ENCODE results near the gene OTUD3. TPM values are rescaled to one million over a fixed set of nuclear protein-coding genes. Genes with fewer than 3 reads are reported as not detected.

Gene OTUD3
- total and polyA plus RNA-seq, 2 of the 13 experiments (the other 11 are each of a cell fraction or from before 2014, with no cell fraction given) = 5.2 to 7.5 TPM

DNA sequence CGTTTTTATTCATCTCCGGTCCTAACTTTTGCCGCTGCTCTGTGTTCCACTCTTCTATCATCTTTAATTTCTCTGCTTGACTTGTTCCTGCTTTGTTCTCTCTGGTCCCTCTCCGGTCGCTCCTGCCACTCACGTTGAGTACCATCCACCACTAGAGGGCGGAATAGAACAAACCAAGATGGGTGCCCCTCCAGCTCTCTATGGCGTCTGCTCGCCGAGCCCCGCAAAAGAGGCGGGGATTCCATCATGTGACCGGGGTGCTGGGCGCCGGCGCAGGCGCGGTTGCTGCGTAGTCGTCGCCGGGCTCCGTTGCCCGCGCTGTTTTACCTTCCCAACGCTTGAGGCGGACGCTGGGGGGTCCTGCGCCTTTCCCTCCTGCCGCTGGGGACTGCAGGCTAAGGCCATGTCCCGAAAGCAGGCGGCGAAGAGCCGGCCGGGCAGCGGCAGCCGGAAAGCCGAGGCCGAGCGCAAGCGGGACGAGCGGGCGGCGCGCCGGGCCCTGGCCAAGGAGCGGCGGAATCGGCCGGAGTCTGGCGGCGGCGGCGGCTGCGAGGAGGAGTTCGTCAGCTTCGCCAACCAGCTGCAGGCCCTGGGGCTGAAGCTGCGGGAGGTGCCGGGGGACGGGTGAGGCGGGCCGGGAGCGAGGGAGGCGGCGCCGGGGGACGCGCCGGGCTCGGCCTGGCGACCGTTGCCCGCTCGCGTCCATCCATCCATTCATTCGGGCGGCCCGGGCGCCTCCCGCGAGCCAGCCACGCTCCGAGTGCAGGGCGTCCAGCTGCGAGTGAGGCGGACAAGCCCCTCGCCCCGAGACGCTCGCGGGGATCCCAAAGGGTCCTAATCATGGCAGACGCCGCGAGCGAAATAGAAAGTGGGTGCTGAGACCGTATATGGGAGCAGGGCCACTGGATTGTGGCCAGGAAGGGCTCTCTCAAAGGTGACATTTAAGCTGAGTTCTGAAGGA is at the start of gene OTUD3 (continued):
- TF ChIP-seq, protein P1, sequence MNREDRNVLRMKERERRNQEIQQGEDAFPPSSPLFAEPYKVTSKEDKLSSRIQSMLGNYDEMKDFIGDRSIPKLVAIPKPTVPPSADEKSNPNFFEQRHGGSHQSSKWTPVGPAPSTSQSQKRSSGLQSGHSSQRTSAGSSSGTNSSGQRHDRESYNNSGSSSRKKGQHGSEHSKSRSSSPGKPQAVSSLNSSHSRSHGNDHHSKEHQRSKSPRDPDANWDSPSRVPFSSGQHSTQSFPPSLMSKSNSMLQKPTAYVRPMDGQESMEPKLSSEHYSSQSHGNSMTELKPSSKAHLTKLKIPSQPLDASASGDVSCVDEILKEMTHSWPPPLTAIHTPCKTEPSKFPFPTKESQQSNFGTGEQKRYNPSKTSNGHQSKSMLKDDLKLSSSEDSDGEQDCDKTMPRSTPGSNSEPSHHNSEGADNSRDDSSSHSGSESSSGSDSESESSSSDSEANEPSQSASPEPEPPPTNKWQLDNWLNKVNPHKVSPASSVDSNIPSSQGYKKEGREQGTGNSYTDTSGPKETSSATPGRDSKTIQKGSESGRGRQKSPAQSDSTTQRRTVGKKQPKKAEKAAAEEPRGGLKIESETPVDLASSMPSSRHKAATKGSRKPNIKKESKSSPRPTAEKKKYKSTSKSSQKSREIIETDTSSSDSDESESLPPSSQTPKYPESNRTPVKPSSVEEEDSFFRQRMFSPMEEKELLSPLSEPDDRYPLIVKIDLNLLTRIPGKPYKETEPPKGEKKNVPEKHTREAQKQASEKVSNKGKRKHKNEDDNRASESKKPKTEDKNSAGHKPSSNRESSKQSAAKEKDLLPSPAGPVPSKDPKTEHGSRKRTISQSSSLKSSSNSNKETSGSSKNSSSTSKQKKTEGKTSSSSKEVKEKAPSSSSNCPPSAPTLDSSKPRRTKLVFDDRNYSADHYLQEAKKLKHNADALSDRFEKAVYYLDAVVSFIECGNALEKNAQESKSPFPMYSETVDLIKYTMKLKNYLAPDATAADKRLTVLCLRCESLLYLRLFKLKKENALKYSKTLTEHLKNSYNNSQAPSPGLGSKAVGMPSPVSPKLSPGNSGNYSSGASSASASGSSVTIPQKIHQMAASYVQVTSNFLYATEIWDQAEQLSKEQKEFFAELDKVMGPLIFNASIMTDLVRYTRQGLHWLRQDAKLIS (CRISPR knock-in tag; IDR thresholded peaks at IDR 0.05) = no peak
- TF ChIP-seq MEIS1 (CRISPR knock-in tag; IDR thresholded peaks at IDR 0.05; ENCODE audit: borderline replicate concordance) (peak; percentile 74; the same call in 1 of the 2 replicates), KAT2B (IDR thresholded peaks at IDR 0.05; ENCODE audit: borderline replicate concordance, low read depth, low read length) (no peak), ZNF761 (CRISPR knock-in tag; conservative IDR thresholded peaks at IDR 0.05) (peak; percentile 59; the same call in 1 of the 2 replicates), ZFY (CRISPR knock-in tag; IDR thresholded peaks at IDR 0.05) (peak; percentile 96), ZNF891 (CRISPR knock-in tag; IDR thresholded peaks at IDR 0.05) (peak; percentile 86), ZNF629 (CRISPR knock-in tag; conservative IDR thresholded peaks at IDR 0.05) (peak; percentile 25; the same call in 1 of the 2 replicates), ZNF12 (CRISPR knock-in tag; IDR thresholded peaks at IDR 0.05) (no peak), ZNF264 (CRISPR knock-in tag; IDR thresholded peaks at IDR 0.05) (peak; percentile 12; the same call in 1 of the 2 replicates), ZNF232 (CRISPR knock-in tag; IDR thresholded peaks at IDR 0.05; ENCODE audit: borderline replicate concordance) (no peak; the same call in 1 of the 2 replicates), SRF (IDR thresholded peaks at IDR 0.05; ENCODE audit: low read depth, low read length) (no peak), ISX (CRISPR knock-in tag; conservative IDR thresholded peaks at IDR 0.05) (no peak)
- TF ChIP-seq, protein P2, sequence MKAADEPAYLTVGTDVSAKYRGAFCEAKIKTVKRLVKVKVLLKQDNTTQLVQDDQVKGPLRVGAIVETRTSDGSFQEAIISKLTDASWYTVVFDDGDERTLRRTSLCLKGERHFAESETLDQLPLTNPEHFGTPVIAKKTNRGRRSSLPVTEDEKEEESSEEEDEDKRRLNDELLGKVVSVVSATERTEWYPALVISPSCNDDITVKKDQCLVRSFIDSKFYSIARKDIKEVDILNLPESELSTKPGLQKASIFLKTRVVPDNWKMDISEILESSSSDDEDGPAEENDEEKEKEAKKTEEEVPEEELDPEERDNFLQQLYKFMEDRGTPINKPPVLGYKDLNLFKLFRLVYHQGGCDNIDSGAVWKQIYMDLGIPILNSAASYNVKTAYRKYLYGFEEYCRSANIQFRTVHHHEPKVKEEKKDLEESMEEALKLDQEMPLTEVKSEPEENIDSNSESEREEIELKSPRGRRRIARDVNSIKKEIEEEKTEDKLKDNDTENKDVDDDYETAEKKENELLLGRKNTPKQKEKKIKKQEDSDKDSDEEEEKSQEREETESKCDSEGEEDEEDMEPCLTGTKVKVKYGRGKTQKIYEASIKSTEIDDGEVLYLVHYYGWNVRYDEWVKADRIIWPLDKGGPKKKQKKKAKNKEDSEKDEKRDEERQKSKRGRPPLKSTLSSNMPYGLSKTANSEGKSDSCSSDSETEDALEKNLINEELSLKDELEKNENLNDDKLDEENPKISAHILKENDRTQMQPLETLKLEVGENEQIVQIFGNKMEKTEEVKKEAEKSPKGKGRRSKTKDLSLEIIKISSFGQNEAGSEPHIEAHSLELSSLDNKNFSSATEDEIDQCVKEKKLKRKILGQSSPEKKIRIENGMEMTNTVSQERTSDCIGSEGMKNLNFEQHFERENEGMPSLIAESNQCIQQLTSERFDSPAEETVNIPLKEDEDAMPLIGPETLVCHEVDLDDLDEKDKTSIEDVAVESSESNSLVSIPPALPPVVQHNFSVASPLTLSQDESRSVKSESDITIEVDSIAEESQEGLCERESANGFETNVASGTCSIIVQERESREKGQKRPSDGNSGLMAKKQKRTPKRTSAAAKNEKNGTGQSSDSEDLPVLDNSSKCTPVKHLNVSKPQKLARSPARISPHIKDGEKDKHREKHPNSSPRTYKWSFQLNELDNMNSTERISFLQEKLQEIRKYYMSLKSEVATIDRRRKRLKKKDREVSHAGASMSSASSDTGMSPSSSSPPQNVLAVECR (CRISPR knock-in tag; IDR thresholded peaks at IDR 0.05; ENCODE audit: borderline replicate concordance) = peak; percentile 82
- TF ChIP-seq, protein P3, sequence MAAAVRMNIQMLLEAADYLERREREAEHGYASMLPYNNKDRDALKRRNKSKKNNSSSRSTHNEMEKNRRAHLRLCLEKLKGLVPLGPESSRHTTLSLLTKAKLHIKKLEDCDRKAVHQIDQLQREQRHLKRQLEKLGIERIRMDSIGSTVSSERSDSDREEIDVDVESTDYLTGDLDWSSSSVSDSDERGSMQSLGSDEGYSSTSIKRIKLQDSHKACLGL (CRISPR knock-in tag; IDR thresholded peaks at IDR 0.05) = peak; percentile 88
- TF ChIP-seq, protein P4, sequence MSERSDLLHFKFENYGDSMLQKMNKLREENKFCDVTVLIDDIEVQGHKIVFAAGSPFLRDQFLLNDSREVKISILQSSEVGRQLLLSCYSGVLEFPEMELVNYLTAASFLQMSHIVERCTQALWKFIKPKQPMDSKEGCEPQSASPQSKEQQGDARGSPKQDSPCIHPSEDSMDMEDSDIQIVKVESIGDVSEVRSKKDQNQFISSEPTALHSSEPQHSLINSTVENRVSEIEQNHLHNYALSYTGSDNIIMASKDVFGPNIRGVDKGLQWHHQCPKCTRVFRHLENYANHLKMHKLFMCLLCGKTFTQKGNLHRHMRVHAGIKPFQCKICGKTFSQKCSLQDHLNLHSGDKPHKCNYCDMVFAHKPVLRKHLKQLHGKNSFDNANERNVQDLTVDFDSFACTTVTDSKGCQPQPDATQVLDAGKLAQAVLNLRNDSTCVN (CRISPR knock-in tag; IDR thresholded peaks at IDR 0.05; ENCODE audit: borderline replicate concordance) = 0 out of 2 replicates have a peak, but pooled peaks have one; percentile 41
- TF ChIP-seq, protein P5, sequence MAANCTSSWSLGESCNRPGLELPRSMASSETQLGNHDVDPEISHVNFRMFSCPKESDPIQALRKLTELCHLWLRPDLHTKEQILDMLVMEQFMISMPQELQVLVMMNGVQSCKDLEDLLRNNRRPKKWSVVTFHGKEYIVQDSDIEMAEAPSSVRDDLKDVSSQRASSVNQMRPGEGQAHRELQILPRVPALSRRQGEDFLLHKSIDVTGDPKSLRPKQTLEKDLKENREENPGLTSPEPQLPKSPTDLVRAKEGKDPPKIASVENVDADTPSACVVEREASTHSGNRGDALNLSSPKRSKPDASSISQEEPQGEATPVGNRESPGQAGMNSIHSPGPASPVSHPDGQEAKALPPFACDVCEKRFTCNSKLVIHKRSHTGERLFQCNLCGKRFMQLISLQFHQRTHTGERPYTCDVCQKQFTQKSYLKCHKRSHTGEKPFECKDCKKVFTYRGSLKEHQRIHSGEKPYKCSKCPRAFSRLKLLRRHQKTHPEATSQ (CRISPR knock-in tag; IDR thresholded peaks at IDR 0.05; ENCODE audit: borderline replicate concordance) = peak; percentile 72; the same call in 1 of the 2 replicates
